Mesenchymal stem cell (in vitro differentiated cells and primary cell): Measurements from ENCODE around the gene IL1F10.

Experiments
- DNase-seq: peaks from one replicate; pipeline ENCODE4 v3.0.0-alpha.2; 2013
- H2AFZ ChIP-seq: one replicate; pipeline ENCODE4 v1.6.1; 2013; ENCODE audit warnings: low read depth, mild to moderate bottlenecking, control low read depth, inconsistent platforms, low read length, moderate library complexity
- H2AK5ac ChIP-seq: 2 replicates; pipeline ENCODE4 v1.6.1; 2013; ENCODE audit warnings: low read length, moderate library complexity, mild to moderate bottlenecking, inconsistent platforms; ENCODE audit not compliant: severe bottlenecking
- H2BK120ac ChIP-seq: one replicate; pipeline ENCODE4 v1.6.1; 2013; ENCODE audit warnings: low read depth, mild to moderate bottlenecking, inconsistent platforms, low read length, moderate library complexity
- H2BK12ac ChIP-seq, 2 experiments: one replicate each; pipeline ENCODE4 v1.6.1; 2013; ENCODE audit warnings: inconsistent platforms in 2 of 2, low read length in 2 of 2, mild to moderate bottlenecking in 2 of 2, moderate library complexity in 2 of 2, control low read depth in 1 of 2
- H2BK15ac ChIP-seq: one replicate; pipeline ENCODE4 v1.6.1; 2013; ENCODE audit warnings: mild to moderate bottlenecking, low read depth, inconsistent platforms; ENCODE audit not compliant: poor library complexity, severe bottlenecking
- H2BK5ac ChIP-seq: 2 replicates; pipeline ENCODE4 v1.6.1; 2013; ENCODE audit warnings: low read depth, mild to moderate bottlenecking, low read length, control low read depth, inconsistent platforms; ENCODE audit not compliant: poor library complexity, severe bottlenecking
- H3K14ac ChIP-seq, 2 experiments: one replicate each; pipeline ENCODE4 v1.6.1; 2013; ENCODE audit warnings: inconsistent platforms in 2 of 2, low read length in 2 of 2, control low read depth in 1 of 2, mild to moderate bottlenecking in 1 of 2, moderate library complexity in 1 of 2
- H3K18ac ChIP-seq, 2 experiments: one replicate each; pipeline ENCODE4 v1.6.1; 2013; ENCODE audit warnings: inconsistent platforms in 2 of 2, low read length in 2 of 2, control low read depth in 1 of 2, low read depth in 1 of 2, mild to moderate bottlenecking in 1 of 2
- H3K23ac ChIP-seq, 2 experiments: one replicate each; pipeline ENCODE4 v1.6.1; 2013; ENCODE audit warnings: inconsistent platforms in 2 of 2, low read length in 2 of 2, mild to moderate bottlenecking in 2 of 2, moderate library complexity in 2 of 2, control low read depth in 1 of 2
- H3K27ac ChIP-seq: 2 replicates; pipeline ENCODE4 v1.5.1; 2013; ENCODE audit warnings: mild to moderate bottlenecking, moderate library complexity, low read length, control low read depth, inconsistent platforms; ENCODE audit not compliant: poor library complexity, severe bottlenecking
- H3K27me3 ChIP-seq, 2 experiments: 2 replicates each; pipeline versions ENCODE4 v1.6.1 to v1.7.0; 2013; ENCODE audit warnings: low read length in 2 of 2, mild to moderate bottlenecking in 2 of 2, moderate library complexity in 2 of 2, control low read depth in 1 of 2, inconsistent platforms in 1 of 2; ENCODE audit not compliant: control insufficient read depth in 1 of 2, insufficient read depth in 1 of 2
- H3K36me3 ChIP-seq, 2 experiments: 2 replicates each; pipeline versions ENCODE4 v1.6.1 to v1.7.0; 2013; ENCODE audit warnings: low read length in 2 of 2, control low read depth in 1 of 2, inconsistent platforms in 1 of 2, low read depth in 1 of 2, mild to moderate bottlenecking in 1 of 2; ENCODE audit not compliant: insufficient read depth in 2 of 2, control insufficient read depth in 1 of 2
- H3K4ac ChIP-seq, 2 experiments: one replicate each; pipeline ENCODE4 v1.6.1; 2013; ENCODE audit warnings: inconsistent platforms in 2 of 2, low read length in 2 of 2, mild to moderate bottlenecking in 2 of 2, moderate library complexity in 2 of 2, control low read depth in 1 of 2, low read depth in 1 of 2
- H3K4me1 ChIP-seq: 2 replicates; pipeline ENCODE4 v1.6.1; 2013; ENCODE audit warnings: low read depth, low read length, control low read depth; ENCODE audit not compliant: control insufficient read depth, insufficient read depth
- H3K4me2 ChIP-seq: 2 replicates; pipeline ENCODE4 v1.6.1; 2013; ENCODE audit warnings: low read length, mild to moderate bottlenecking, inconsistent platforms; ENCODE audit not compliant: poor library complexity, severe bottlenecking
- H3K4me3 ChIP-seq, 2 experiments: 2 replicates each; pipeline versions ENCODE4 v1.5.1 to v1.7.0; 2013; ENCODE audit warnings: low read length in 2 of 2, mild to moderate bottlenecking in 2 of 2, control low read depth in 1 of 2, low read depth in 1 of 2; ENCODE audit not compliant: insufficient read depth in 1 of 2
- H3K79me1 ChIP-seq: replicated peaks from 2 replicates; pipeline ENCODE4 v1.6.1; 2013; ENCODE audit warnings: mild to moderate bottlenecking, control low read depth, low read length, inconsistent platforms; ENCODE audit not compliant: poor library complexity, severe bottlenecking
- H3K9ac ChIP-seq: 2 replicates; pipeline ENCODE4 v1.7.0; 2013; ENCODE audit warnings: mild to moderate bottlenecking, low read length, moderate library complexity
- H3K9me3 ChIP-seq: 2 replicates; pipeline ENCODE4 v1.7.0; 2013; ENCODE audit warnings: mild to moderate bottlenecking, low read length; ENCODE audit not compliant: control insufficient read depth
- H4K8ac ChIP-seq: one replicate; pipeline ENCODE4 v1.6.1; 2013; ENCODE audit warnings: inconsistent platforms, mild to moderate bottlenecking, low read length, moderate library complexity
- H4K91ac ChIP-seq: one replicate; pipeline ENCODE4 v1.6.1; 2013; ENCODE audit warnings: mild to moderate bottlenecking, low read length, inconsistent platforms
- WGBS: methylation state at CpG from one replicate; pipeline ENCODE4 v1.1.7; 2013; ENCODE audit warnings: mixed read lengths; 5-methylcytosine and 5-hydroxymethylcytosine counted together

The IL1F10 gene

GRCh38 chr2:113025737-113026136 lies 42.0 kb upstream of the IL1F10 start:
- Histone ChIP-seq H2BK15ac (no peak overlapping the region), H2AK5ac (no peak overlapping the region), H3K14ac (no peak overlapping the region), H3K23ac (no peak overlapping the region), H3K18ac (no peak overlapping the region), H2BK12ac (no peak overlapping the region), H3K79me1 (no peaks in the 10 kb centered on the region), H3K9me3 (no peaks in the 10 kb centered on the region), H3K27me3 (peaks cover 65 to 88% of the 10 kb centered on the region in 2 experiments), H2BK5ac (no peak overlapping the region), H3K36me3 (no peaks in the 10 kb centered on the region), H3K4me3 (no peak overlapping the region), H3K27ac (no peak overlapping the region), H4K91ac (no peak overlapping the region), H2AFZ (no peak overlapping the region), H2BK120ac (no peak overlapping the region), H3K4me2 (no peak overlapping the region), H3K9ac (no peak overlapping the region), H3K4me1 (no peaks in the 10 kb centered on the region), H4K8ac (no peak overlapping the region), H3K4ac (no peak overlapping the region)
- 45% methylated on average over 2 of the region's 2 CpGs for WGBS
- DNase-seq: no peak

- Histone ChIP-seq H3K14ac (no peak overlapping the region), H3K27me3 (peaks cover 80 to 96% of the 10 kb centered on the region in 2 experiments), H2BK15ac (no peak overlapping the region), H3K27ac (no peak overlapping the region), H2BK12ac (no peak overlapping the region), H4K91ac (no peak overlapping the region), H3K23ac (no peak overlapping the region), H3K36me3 (no peaks in the 10 kb centered on the region), H4K8ac (no peak overlapping the region), H2AFZ (no peak overlapping the region), H3K4me2 (no peak overlapping the region), H3K9me3 (no peaks in the 10 kb centered on the region), H2BK5ac (no peak overlapping the region), H2AK5ac (no peak overlapping the region), H3K9ac (no peak overlapping the region), H3K4me3 (no peak overlapping the region), H2BK120ac (no peak overlapping the region), H3K18ac (no peak overlapping the region), H3K79me1 (no peaks in the 10 kb centered on the region), H3K4me1 (no peaks in the 10 kb centered on the region), H3K4ac (no peak overlapping the region)
- no peak for DNase-seq
- WGBS: 56% methylated on average over 2 of the region's 2 CpGs
Observed at GRCh38 chr2:113027691-113028090, 40.1 kb upstream of the IL1F10 start.

GRCh38 chr2:113028112-113028511 lies 39.7 kb upstream of the IL1F10 start:
- Histone ChIP-seq H3K27ac (no peak overlapping the region), H3K23ac (no peak overlapping the region), H2AK5ac (no peak overlapping the region), H2BK120ac (no peak overlapping the region), H3K4me2 (no peak overlapping the region), H2AFZ (no peak overlapping the region), H4K8ac (no peak overlapping the region), H3K9ac (no peak overlapping the region), H3K4ac (no peak overlapping the region), H3K9me3 (no peaks in the 10 kb centered on the region), H2BK12ac (no peak overlapping the region), H3K4me3 (no peak overlapping the region), H3K14ac (no peak overlapping the region), H3K79me1 (no peaks in the 10 kb centered on the region), H3K4me1 (no peaks in the 10 kb centered on the region), H3K36me3 (no peaks in the 10 kb centered on the region), H3K27me3 (peaks cover 77 to 96% of the 10 kb centered on the region in 2 experiments), H4K91ac (no peak overlapping the region), H2BK5ac (no peak overlapping the region), H3K18ac (no peak overlapping the region), H2BK15ac (no peak overlapping the region)
- 33% methylated on average over 1 of the region's 1 CpG for WGBS
- DNase-seq: no peak

- H3K23ac ChIP-seq: no peak overlapping the region
- no peak overlapping the region for H2BK15ac ChIP-seq
- H3K36me3 ChIP-seq: no peaks in the 10 kb centered on the region
- no peak overlapping the region for H2BK120ac ChIP-seq
- no peak overlapping the region for H2AFZ ChIP-seq
- no peak overlapping the region for H2AK5ac ChIP-seq
- peaks cover 64 to 72% of the 10 kb centered on the region in 2 experiments for H3K27me3 ChIP-seq
- H3K9ac ChIP-seq: no peak overlapping the region
- no peak overlapping the region for H4K91ac ChIP-seq
- H3K79me1 ChIP-seq: no peaks in the 10 kb centered on the region
- no peak overlapping the region for H3K14ac ChIP-seq
- 100% methylated on average over 1 of the region's 1 CpG for WGBS
- H3K18ac ChIP-seq: no peak overlapping the region
- DNase-seq: no peak
- no peak overlapping the region for H3K4me2 ChIP-seq
- H2BK5ac ChIP-seq: no peak overlapping the region
- no peak overlapping the region for H2BK12ac ChIP-seq
- H3K4ac ChIP-seq: no peak overlapping the region
- H3K9me3 ChIP-seq: no peaks in the 10 kb centered on the region
- no peak overlapping the region for H4K8ac ChIP-seq
- H3K4me1 ChIP-seq: no peaks in the 10 kb centered on the region
- no peak overlapping the region for H3K27ac ChIP-seq
- no peak overlapping the region for H3K4me3 ChIP-seq
Observed at GRCh38 chr2:113032737-113033136, 35.0 kb upstream of the IL1F10 start.
